HCT116 (cell line): Measurements from ENCODE around the gene RFX2. TPM values are rescaled to one million over a fixed set of nuclear protein-coding genes. Genes with fewer than 3 reads are reported as not detected.

Source experiments
- ATAC-seq: fragments of 200-7000 bp; cut with Tn5 transposase; 2 replicates; pipeline ENCODE4 v1.9.1; 2020; ENCODE audit warnings: mild to moderate bottlenecking, moderate library complexity
- BruUV-seq: library from RNA; stranded (reverse); fragments of 400-500 nt; replicated peaks from 2 replicates; lab custom pipeline; 2021; lab: Mats Ljungman, UMichigan
- CTCF ChIA-PET: fragments of 300-600 bp; sonication (Branson Sonifier 250); formaldehyde crosslinking; loops from one replicate; lab custom pipeline; 2021; ENCODE audit warnings: antibody characterized with exemption; lab: Charles Lee
- POLR2A ChIA-PET: fragments of 300-600, 350-600 bp; sonication (Branson Sonifier 250); formaldehyde crosslinking; loops from one replicate; lab custom pipeline; 2021; ENCODE audit warnings: antibody characterized with exemption; lab: Charles Lee
- RAD21 ChIA-PET, 2 experiments: fragments of 300-600 bp; sonication (Branson Sonifier 250); formaldehyde crosslinking; loops; one replicate each; lab custom pipeline; 2023; ENCODE audit warnings: low total read pairs in 2 of 2; ENCODE audit not compliant: uncharacterized antibody in 2 of 2, unreplicated experiment in 2 of 2, low non-redundant PET in 1 of 2; lab: Charles Lee
- DNase-seq: peaks from one replicate; pipeline ENCODE4 v3.0.0-alpha.2; 2010; ENCODE audit warnings: low read depth, low spot score
- H2AFZ ChIP-seq: fragments of 200-600 bp; shearing (Covaris generic), sonication (generic); 2 replicates; pipeline ENCODE4 v1.6.1; 2017; ENCODE audit warnings: low read depth, mixed run types, mixed read lengths, antibody characterized with exemption, low read length; ENCODE audit not compliant: poor library complexity, severe bottlenecking
- H3K27ac ChIP-seq: 2 replicates; pipeline ENCODE4 v1.5.1; 2012; ENCODE audit warnings: low read depth, low read length
- H3K27me3 ChIP-seq: fragments of 200-600 bp; sonication (generic); 2 replicates; pipeline ENCODE4 v1.6.1; 2016; ENCODE audit warnings: mixed run types, low read length, mixed read lengths; ENCODE audit not compliant: insufficient read depth
- H3K36me3 ChIP-seq, 2 experiments: fragments of 200-500 bp in 1 of 2; fragments of 200-600 bp in 1 of 2; sonication (Bioruptor generic) in 1 of 2; sonication (generic) in 1 of 2; 2 replicates each; pipeline versions ENCODE4 v1.5.1 to v1.6.1; 2014 to 2016; ENCODE audit warnings: low read length in 2 of 2, inconsistent platforms in 1 of 2, mixed read lengths in 1 of 2, mixed run types in 1 of 2; ENCODE audit not compliant: insufficient read depth in 2 of 2, control insufficient read depth in 1 of 2
- H3K4me1 ChIP-seq, 2 experiments: fragments of 200-600 bp in 1 of 2; sonication (generic) in 1 of 2; 2 replicates each; pipeline versions ENCODE4 v1.5.1 to v1.6.1; 2012 to 2017; ENCODE audit warnings: low read length in 2 of 2, inconsistent platforms in 1 of 2, mild to moderate bottlenecking in 1 of 2, mixed read lengths in 1 of 2, mixed run types in 1 of 2, moderate library complexity in 1 of 2; ENCODE audit not compliant: insufficient read depth in 2 of 2, control insufficient read depth in 1 of 2
- H3K4me2 ChIP-seq: fragments of 200-600 bp; sonication (generic); 2 replicates; pipeline ENCODE4 v1.6.1; 2017; ENCODE audit warnings: mixed run types, low read length, mixed read lengths
- H3K4me3 ChIP-seq, 2 experiments: fragments of 200-600 bp in 1 of 2; sonication (generic) in 1 of 2; replicated peaks in 1 of 2; 2 replicates each; pipeline ENCODE4 v1.5.1; 2011 to 2016; ENCODE audit warnings: low read length in 2 of 2, control low read depth in 1 of 2, low read depth in 1 of 2, mild to moderate bottlenecking in 1 of 2, mixed read lengths in 1 of 2, mixed run types in 1 of 2
- H3K79me2 ChIP-seq: fragments of 200-600 bp; sonication (generic); 2 replicates; pipeline ENCODE4 v1.6.1; 2017; ENCODE audit warnings: mild to moderate bottlenecking, mixed run types, low read length, moderate library complexity, mixed read lengths; ENCODE audit not compliant: insufficient read depth
- H3K9ac ChIP-seq: fragments of 200-600 bp; sonication (generic); 2 replicates; pipeline ENCODE4 v1.6.1; 2016; ENCODE audit warnings: low read length, mixed read lengths
- H3K9me2 ChIP-seq: fragments of 200-600 bp; sonication (generic), shearing (Covaris generic); 2 replicates; pipeline ENCODE4 v1.6.1; 2017; ENCODE audit warnings: mixed run types, mild to moderate bottlenecking, moderate library complexity; ENCODE audit not compliant: insufficient read depth
- H3K9me3 ChIP-seq, 2 experiments: fragments of 200-500 bp in 1 of 2; fragments of 200-600 bp in 1 of 2; sonication (Bioruptor generic) in 1 of 2; sonication (generic) in 1 of 2; 2 replicates each; pipeline ENCODE4 v1.6.1; 2014 to 2017; ENCODE audit warnings: low read length in 2 of 2, mixed read lengths in 2 of 2, inconsistent platforms in 1 of 2, low read depth in 1 of 2, mild to moderate bottlenecking in 1 of 2, mixed run types in 1 of 2, moderate library complexity in 1 of 2; ENCODE audit not compliant: control insufficient read depth in 1 of 2, insufficient read depth in 1 of 2
- H4K20me1 ChIP-seq: fragments of 200-600 bp; sonication (generic), shearing (Covaris generic); 2 replicates; pipeline ENCODE4 v1.6.1; 2017; ENCODE audit warnings: mixed run types, mild to moderate bottlenecking, moderate library complexity; ENCODE audit not compliant: insufficient read depth
- EGR1 ChIP-seq: IDR thresholded peaks from 2 replicates; pipeline ENCODE4 v1.6.1; 2012; ENCODE audit warnings: low read depth
- EZH2 ChIP-seq: fragments of 200-600 bp; sonication (generic); IDR thresholded peaks from 2 replicates; pipeline ENCODE4 v1.6.1; 2017; ENCODE audit warnings: antibody characterized with exemption, mixed run types
- EZH2phosphoT487 ChIP-seq: fragments of 200-600 bp; IDR thresholded peaks from 2 replicates; pipeline ENCODE4 v1.6.1; 2018; ENCODE audit warnings: antibody characterized with exemption, borderline replicate concordance
- POLR2A ChIP-seq: IDR thresholded peaks from 2 replicates; pipeline ENCODE4 v1.7.0; 2011; ENCODE audit warnings: borderline replicate concordance; ENCODE audit not compliant: insufficient read depth, insufficient read length; ENCODE audit errors: extremely low read depth
- POLR2AphosphoS5 ChIP-seq: IDR thresholded peaks from 2 replicates; pipeline ENCODE4 v1.6.1; 2011; ENCODE audit warnings: mild to moderate bottlenecking, low read depth, low read length, moderate library complexity
- RAD21 ChIP-seq: IDR thresholded peaks from 2 replicates; pipeline ENCODE4 v1.6.1; 2012; ENCODE audit warnings: low read depth, mild to moderate bottlenecking
- SIN3A ChIP-seq: IDR thresholded peaks from 2 replicates; pipeline ENCODE4 v1.6.1; 2012; ENCODE audit warnings: low read depth
- SRF ChIP-seq: IDR thresholded peaks from 2 replicates; pipeline ENCODE4 v1.6.1; 2012; ENCODE audit warnings: low read depth
- TCF7L2 ChIP-seq: IDR thresholded peaks from 2 replicates; pipeline ENCODE4 v1.7.0; 2011; ENCODE audit warnings: borderline replicate concordance, inconsistent platforms; ENCODE audit not compliant: insufficient read depth, insufficient read length; ENCODE audit errors: extremely low read depth
- intact Hi-C: fragments of 100-400 bp; cut with micrococcal nuclease; formaldehyde crosslinking; loops from 2 replicates; pipeline ENCODE4 v1.10.0; 2022
- total RNA-seq: library from RNA; stranded (reverse); gene quantifications from one replicate; pipeline ENCODE4 v1.2.1, GENCODE V29; 2021; ENCODE audit not compliant: unreplicated experiment
- TF ChIP-seq, protein P1 (sequence below): IDR thresholded peaks from 2 replicates; pipeline ENCODE4 v1.6.1; 2012; ENCODE audit warnings: low read depth
- TF ChIP-seq, protein P2 (sequence below): IDR thresholded peaks from 2 replicates; pipeline ENCODE4 v1.6.1; 2012

RFX2 gene
- total RNA-seq, 1 experiment from 2014 or later, result 13.7 TPM

DNA sequence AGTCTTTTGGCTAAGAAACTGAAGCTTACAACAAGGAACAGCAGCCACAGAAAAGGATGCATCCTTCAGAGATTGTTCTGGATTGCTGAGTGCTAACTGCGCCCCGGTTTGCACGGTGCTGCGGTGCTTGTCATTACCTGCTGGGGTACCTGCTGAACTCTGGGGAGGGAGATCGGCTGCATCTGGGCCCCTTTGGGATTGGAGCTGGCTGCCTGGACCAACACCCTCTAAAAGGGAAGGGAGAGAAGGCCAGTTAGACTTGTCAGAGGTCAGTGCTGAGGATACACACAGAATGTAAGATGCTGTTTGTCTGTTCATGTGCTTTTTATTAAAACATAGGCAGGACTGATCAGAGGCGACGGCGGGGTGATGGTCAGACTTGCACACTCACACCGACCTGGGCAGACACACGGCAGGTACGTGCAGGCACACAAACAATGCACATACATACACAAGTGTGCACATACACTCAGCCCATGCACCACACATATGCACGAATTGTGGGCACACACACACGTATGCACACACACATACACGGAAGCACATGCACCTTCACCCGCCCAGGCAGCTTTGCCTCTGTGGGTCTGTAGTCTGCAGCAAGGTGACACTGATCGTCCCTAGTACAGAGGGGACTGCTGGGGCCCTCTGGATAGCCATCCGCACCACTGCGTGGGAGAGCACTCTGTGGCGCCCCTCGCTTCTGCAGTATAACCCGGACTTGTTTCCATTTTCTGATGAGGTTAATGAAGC is 66.1 kb downstream of the RFX2 start:
- ATAC-seq (no peak), DNase-seq (no peak)
- TF ChIP-seq TCF7L2 (no peak), SIN3A (no peak), POLR2AphosphoS5 (no peak), POLR2A (no peak), SRF (no peak), EZH2phosphoT487 (no peak), RAD21 (no peak), EZH2 (no peak), EGR1 (no peak)
- TF ChIP-seq, protein P1, sequence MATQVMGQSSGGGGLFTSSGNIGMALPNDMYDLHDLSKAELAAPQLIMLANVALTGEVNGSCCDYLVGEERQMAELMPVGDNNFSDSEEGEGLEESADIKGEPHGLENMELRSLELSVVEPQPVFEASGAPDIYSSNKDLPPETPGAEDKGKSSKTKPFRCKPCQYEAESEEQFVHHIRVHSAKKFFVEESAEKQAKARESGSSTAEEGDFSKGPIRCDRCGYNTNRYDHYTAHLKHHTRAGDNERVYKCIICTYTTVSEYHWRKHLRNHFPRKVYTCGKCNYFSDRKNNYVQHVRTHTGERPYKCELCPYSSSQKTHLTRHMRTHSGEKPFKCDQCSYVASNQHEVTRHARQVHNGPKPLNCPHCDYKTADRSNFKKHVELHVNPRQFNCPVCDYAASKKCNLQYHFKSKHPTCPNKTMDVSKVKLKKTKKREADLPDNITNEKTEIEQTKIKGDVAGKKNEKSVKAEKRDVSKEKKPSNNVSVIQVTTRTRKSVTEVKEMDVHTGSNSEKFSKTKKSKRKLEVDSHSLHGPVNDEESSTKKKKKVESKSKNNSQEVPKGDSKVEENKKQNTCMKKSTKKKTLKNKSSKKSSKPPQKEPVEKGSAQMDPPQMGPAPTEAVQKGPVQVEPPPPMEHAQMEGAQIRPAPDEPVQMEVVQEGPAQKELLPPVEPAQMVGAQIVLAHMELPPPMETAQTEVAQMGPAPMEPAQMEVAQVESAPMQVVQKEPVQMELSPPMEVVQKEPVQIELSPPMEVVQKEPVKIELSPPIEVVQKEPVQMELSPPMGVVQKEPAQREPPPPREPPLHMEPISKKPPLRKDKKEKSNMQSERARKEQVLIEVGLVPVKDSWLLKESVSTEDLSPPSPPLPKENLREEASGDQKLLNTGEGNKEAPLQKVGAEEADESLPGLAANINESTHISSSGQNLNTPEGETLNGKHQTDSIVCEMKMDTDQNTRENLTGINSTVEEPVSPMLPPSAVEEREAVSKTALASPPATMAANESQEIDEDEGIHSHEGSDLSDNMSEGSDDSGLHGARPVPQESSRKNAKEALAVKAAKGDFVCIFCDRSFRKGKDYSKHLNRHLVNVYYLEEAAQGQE, result no peak
- TF ChIP-seq, protein P2, sequence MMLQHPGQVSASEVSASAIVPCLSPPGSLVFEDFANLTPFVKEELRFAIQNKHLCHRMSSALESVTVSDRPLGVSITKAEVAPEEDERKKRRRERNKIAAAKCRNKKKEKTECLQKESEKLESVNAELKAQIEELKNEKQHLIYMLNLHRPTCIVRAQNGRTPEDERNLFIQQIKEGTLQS, result no peak
- POLR2A ChIA-PET, result interaction anchor here (0.6 kb wide), 1 partner anchor 216 kb away, joined by 3 read pairs; no protein-coding TSS in a partner anchor
- Histone ChIP-seq H3K9me3 (no peaks in the 10 kb centered on the region), H3K9ac (no peak overlapping the region), H2AFZ (no peak overlapping the region), H3K36me3 (no peaks in the 10 kb centered on the region), H3K9me2 (no peaks in the 10 kb centered on the region), H3K4me3 (no peak overlapping the region), H3K4me2 (no peak overlapping the region), H3K79me2 (no peaks in the 10 kb centered on the region), H3K4me1 (peaks cover 3 to 11% of the 10 kb centered on the region in 2 experiments; a peak in 3 of 4 replicates), H3K27me3 (no peaks in the 10 kb centered on the region), H3K27ac (no peak overlapping the region), H4K20me1 (no peaks in the 10 kb centered on the region)
- RAD21 ChIA-PET, result no interaction called here
- intact Hi-C loops, result no loop called here
- BruUV-seq, result no TSS peak
- CTCF ChIA-PET, result interaction anchor here (1.0 kb wide), 1 partner anchor 82 kb away, joined by 3 read pairs; no protein-coding TSS in a partner anchor
